Panc1 (cell line): Measurements from ENCODE around the gene ZNF318.

Source experiments
- CTCF ChIP-seq: fragments of 450-650 bp; IDR thresholded peaks from 2 replicates; pipeline ENCODE4 v1.5.1; 2017; ENCODE audit warnings: mild to moderate bottlenecking
- POLR2AphosphoS5 ChIP-seq: IDR thresholded peaks from 2 replicates; pipeline ENCODE4 v1.6.1; 2012; ENCODE audit warnings: mild to moderate bottlenecking, low read depth, low read length, moderate library complexity

- TF ChIP-seq CTCF (no peak), POLR2AphosphoS5 (no peak)
Measured at GRCh38 chr6:43395776-43396175, 26.3 kb upstream of the ZNF318 start.
